Hematopoietic multipotent progenitor cell treated with erythropoietin and hydrocortisone succinate and interleukin-3 and kit ligand, for 15 days (in vitro differentiated cells): ENCODE results near the gene CRYGN.

ENCODE experiments used
- DNase-seq: peaks from one replicate; pipeline ENCODE4 v3.0.0-alpha.2; 2015; ENCODE audit warnings: low spot score

Gene CRYGN

GRCh38 chr7:151459726-151460473, 20.0 kb upstream of the CRYGN start:
- DNase-seq, result no peak

GRCh38 chr7:151457534-151457933, 17.6 kb upstream of the CRYGN start:
- no peak for DNase-seq

- DNase-seq, result no peak
These were observed 16.8 kb upstream of the CRYGN start for GRCh38 chr7:151456782-151457181.

- DNase-seq, result no peak
These were observed 16.3 kb upstream of the CRYGN start for GRCh38 chr7:151456276-151456675.

GRCh38 chr7:151455690-151456089, 15.7 kb upstream of the CRYGN start:
- DNase-seq, result no peak

GRCh38 chr7:151454932-151455530, 15.1 kb upstream of the CRYGN start:
- DNase-seq, result no peak

GRCh38 chr7:151454305-151454704, 14.4 kb upstream of the CRYGN start:
- no peak for DNase-seq

GRCh38 chr7:151453326-151453791, 13.4 kb upstream of the CRYGN start:
- no peak for DNase-seq

GRCh38 chr7:151452680-151453325, 12.9 kb upstream of the CRYGN start:
- DNase-seq, result no peak

GRCh38 chr7:151451626-151452571, 12.0 kb upstream of the CRYGN start:
- DNase-seq, result no peak

- no peak for DNase-seq
These were observed 11.2 kb upstream of the CRYGN start for GRCh38 chr7:151451156-151451555.

- no peak for DNase-seq
These were observed 10.0 kb upstream of the CRYGN start for GRCh38 chr7:151449990-151450389.

- peak; percentile 41 for DNase-seq
These were observed 8.6 kb upstream of the CRYGN start for GRCh38 chr7:151448261-151449252.

GRCh38 chr7:151447901-151448260, 7.9 kb upstream of the CRYGN start:
- no peak for DNase-seq

- DNase-seq, result no peak
These were observed 7.4 kb upstream of the CRYGN start for GRCh38 chr7:151447312-151447711.

GRCh38 chr7:151446412-151446811, 6.5 kb upstream of the CRYGN start:
- no peak for DNase-seq

- DNase-seq, result no peak
These were observed 4.7 kb upstream of the CRYGN start for GRCh38 chr7:151444632-151445031.

- DNase-seq, result no peak
These were observed 3.0 kb upstream of the CRYGN start for GRCh38 chr7:151442776-151443496.

GRCh38 chr7:151440799-151441445, 981 bp upstream of the CRYGN start:
- no peak for DNase-seq
